Transverse colon (tissue), 4 donors: ENCODE data around the gene CLDN12. TPM values are rescaled to one million over a fixed set of nuclear protein-coding genes. Genes with fewer than 3 reads are reported as not detected.

ENCODE experiments used
- DNase-seq: peaks from one replicate; pipeline ENCODE4 v3.0.0-alpha.2; 2019
- H3K27ac ChIP-seq, 4 donors: fragments of 200-600 bp; sonication (generic); 2 replicates each; pipeline ENCODE4 v1.5.1; 2016 to 2018; ENCODE audit warnings: inconsistent platforms in 4 of 4
- H3K27me3 ChIP-seq: fragments of 200-600 bp; sonication (generic); 2 replicates; pipeline ENCODE4 v1.5.1; 2017; ENCODE audit warnings: inconsistent platforms
- H3K36me3 ChIP-seq, 4 donors: fragments of 200-600 bp; sonication (generic); 2 replicates each; pipeline ENCODE4 v1.5.1; 2017 to 2019; ENCODE audit warnings: inconsistent platforms in 4 of 4
- H3K4me1 ChIP-seq, 4 donors: fragments of 200-600 bp; sonication (generic); 2 replicates each; pipeline ENCODE4 v1.5.1; 2017 to 2020; ENCODE audit warnings: inconsistent platforms in 4 of 4
- H3K4me3 ChIP-seq, 4 donors: fragments of 200-600 bp; sonication (generic); 1 replicate in 1 of 4; 2 replicates in 3 of 4; pipeline versions ENCODE4 v1.5.1 to v1.6.1; 2017 to 2019; ENCODE audit warnings: inconsistent platforms in 4 of 4
- H3K9me3 ChIP-seq, 2 donors: fragments of 200-600 bp; sonication (generic); 2 replicates each; pipeline ENCODE4 v1.5.1; 2017 to 2019; ENCODE audit warnings: inconsistent platforms in 2 of 2
- CTCF ChIP-seq, 5 experiments: fragments of 200-600 bp in 3 of 5; fragments of 450-650 bp in 2 of 5; sonication (generic) in 3 of 5; IDR thresholded peaks; 1 replicate in 2 of 5; 2 replicates in 3 of 5; pipeline ENCODE4 v1.5.1; 2016 to 2017; ENCODE audit warnings: antibody characterized with exemption in 5 of 5, inconsistent platforms in 3 of 5, mild to moderate bottlenecking in 2 of 5, moderate library complexity in 1 of 5
- EP300 ChIP-seq: sonication (generic); formaldehyde crosslinking; IDR thresholded peaks from one replicate; pipeline ENCODE4 v1.6.1; 2017; ENCODE audit warnings: antibody characterized with exemption, low read depth
- POLR2A ChIP-seq: fragments of 450-650 bp; IDR thresholded peaks from one replicate; pipeline ENCODE4 v1.6.1; 2016; ENCODE audit warnings: antibody characterized with exemption, mild to moderate bottlenecking, moderate library complexity
- POLR2AphosphoS5 ChIP-seq, 3 donors: sonication (generic); formaldehyde crosslinking; IDR thresholded peaks; one replicate each; pipeline ENCODE4 v1.6.1; 2016; ENCODE audit warnings: antibody characterized with exemption in 3 of 3
- WGBS, 2 donors: methylation state at CpG; one replicate each; pipeline ENCODE4 v1.1.5; 2018; ENCODE audit warnings: low coverage in 1 of 2; 5-methylcytosine and 5-hydroxymethylcytosine counted together
- in situ Hi-C, 4 donors: fragments of 200-750 bp; cut with MboI; loops; one replicate each; pipeline versions ENCODE4 v1.15.0 to v1.15.1; 2017; ENCODE audit warnings: low sequenced_read_pairs in 3 of 4, low pct_ligation_motif_present in 1 of 4, low pct_unique_long_range_greater_than_20kb in 1 of 4
- intact Hi-C: fragments of 100-400 bp; cut with DNase I; formaldehyde crosslinking; loops from one replicate; pipeline ENCODE4 v1.15.1; 2023; ENCODE audit warnings: low total_unique reads
- total RNA-seq, 4 donors: library from RNA; depleted of rRNA; stranded (reverse); fragments of >200 nt; gene quantifications; one replicate each; pipeline ENCODE4 v1.1.0, GENCODE V29; 2016

Gene CLDN12
- total RNA-seq, 4 donors from 2014 or later, result 4.2 to 42.2 (median 33.6) TPM

GRCh38 chr7:90421651-90422050 is 18.4 kb downstream of the CLDN12 start:
- no peak for DNase-seq
- no peak overlapping the region for H3K4me3 ChIP-seq
- in situ Hi-C loops (loop anchor here in 3 of 4 donors (10.0 to 25.0 kb wide), 2 partner anchors 259 to 267 kb away; partner anchors contain the start of gene STEAP1 (in 3 of the 3)), intact Hi-C loops (no loop called here)
- H3K9me3 ChIP-seq, result no peaks in the 10 kb centered on the region
- H3K27ac ChIP-seq, result no peak overlapping the region
- 84 to 85% methylated on average over 3 to 6 of the region's 6 CpGs for WGBS, 2 donors
- H3K36me3 ChIP-seq, result no peaks in the 10 kb centered on the region
- no peaks in the 10 kb centered on the region for H3K27me3 ChIP-seq
- no peak for TF ChIP-seq POLR2AphosphoS5 (IDR thresholded peaks at IDR 0.05)
- TF ChIP-seq EP300, result no peak
- no peak for TF ChIP-seq CTCF (IDR thresholded peaks at IDR 0.05)
- no peaks in the 10 kb centered on the region for H3K4me1 ChIP-seq

- intact Hi-C loops, result no loop called here
Measured at GRCh38 chr7:90424720-90425119, 21.5 kb downstream of the CLDN12 start.

GRCh38 chr7:90425376-90425775 is 22.1 kb downstream of the CLDN12 start:
- no peak for DNase-seq
- no peaks in the 10 kb centered on the region for H3K36me3 ChIP-seq
- H3K27me3 ChIP-seq, result no peaks in the 10 kb centered on the region
- H3K9me3 ChIP-seq, result no peaks in the 10 kb centered on the region
- H3K27ac ChIP-seq, result no peak overlapping the region
- H3K4me3 ChIP-seq, result no peak overlapping the region
- in situ Hi-C loops, result loop anchor here in 1 of 4 donors (10.0 kb wide), 1 partner anchor 271 kb away; the partner anchor contains the start of gene STEAP1
- no peak for TF ChIP-seq POLR2A
- TF ChIP-seq CTCF (IDR thresholded peaks at IDR 0.05), result no peak
- no peak for TF ChIP-seq POLR2AphosphoS5 (IDR thresholded peaks at IDR 0.05)
- TF ChIP-seq EP300, result no peak
- intact Hi-C loops, result no loop called here
- H3K4me1 ChIP-seq, result no peaks in the 10 kb centered on the region
- 33% methylated on average over 2 of the region's 2 CpGs; no CpG with 5 or more reads in 1 of the 2 donors for WGBS, 2 donors

More at GRCh38 chr7:90424720-90425119, 21.5 kb downstream of the CLDN12 start:
- no peaks in the 10 kb centered on the region for H3K36me3 ChIP-seq
- no peaks in the 10 kb centered on the region for H3K9me3 ChIP-seq
- 86 to 100% methylated on average over 1 to 3 of the region's 3 CpGs for WGBS, 2 donors
- no peak overlapping the region for H3K27ac ChIP-seq
- no peak for DNase-seq
- in situ Hi-C loops, result loop anchor here in 3 of 4 donors (10.0 to 25.0 kb wide), 2 partner anchors 262 to 270 kb away; partner anchors contain the start of gene STEAP1 (in 3 of the 3)
- H3K4me3 ChIP-seq, result no peak overlapping the region
- TF ChIP-seq POLR2A (no peak), CTCF (IDR thresholded peaks at IDR 0.05) (no peak), POLR2AphosphoS5 (IDR thresholded peaks at IDR 0.05) (no peak), EP300 (no peak)
- H3K27me3 ChIP-seq, result no peaks in the 10 kb centered on the region
- no peaks in the 10 kb centered on the region for H3K4me1 ChIP-seq

- H3K4me3 ChIP-seq, result no peak overlapping the region
- no peaks in the 10 kb centered on the region for H3K4me1 ChIP-seq
- H3K36me3 ChIP-seq, result no peaks in the 10 kb centered on the region
- WGBS, 2 donors, result 91% methylated on average over 6 of the region's 6 CpGs; no CpG with 5 or more reads in 1 of the 2 donors
- H3K27ac ChIP-seq, result no peak overlapping the region
- no peak for DNase-seq
- intact Hi-C loops, result no loop called here
- in situ Hi-C loops, result loop anchor here in 1 of 4 donors (10.0 kb wide), 1 partner anchor 276 kb away; the partner anchor contains the start of gene STEAP1
- no peaks in the 10 kb centered on the region for H3K27me3 ChIP-seq
- TF ChIP-seq POLR2A (no peak), CTCF (IDR thresholded peaks at IDR 0.05) (no peak), EP300 (no peak), POLR2AphosphoS5 (IDR thresholded peaks at IDR 0.05) (no peak)
- no peaks in the 10 kb centered on the region for H3K9me3 ChIP-seq
Measured at GRCh38 chr7:90430614-90431460, 27.6 kb downstream of the CLDN12 start.
